Mesendoderm (in vitro differentiated cells): Measurements from ENCODE around the gene TNPO2.

Experiments used
- DNase-seq: peaks from one replicate; pipeline ENCODE4 v3.0.0; 2013
- H2AK5ac ChIP-seq: 2 replicates; pipeline ENCODE4 v1.6.1; 2013; ENCODE audit warnings: low read length, inconsistent platforms
- H2BK120ac ChIP-seq: 2 replicates; pipeline ENCODE4 v1.6.1; 2013; ENCODE audit warnings: low read depth, mild to moderate bottlenecking, low read length, moderate library complexity, mixed read lengths
- H2BK15ac ChIP-seq: replicated peaks from 2 replicates; pipeline ENCODE4 v1.6.1; 2013; ENCODE audit warnings: low read depth, mild to moderate bottlenecking, moderate library complexity
- H2BK5ac ChIP-seq: 2 replicates; pipeline ENCODE4 v1.6.1; 2013; ENCODE audit warnings: low read length, inconsistent platforms
- H3K18ac ChIP-seq: 2 replicates; pipeline ENCODE4 v1.6.1; 2013; ENCODE audit warnings: mild to moderate bottlenecking, low read length, mixed read lengths
- H3K23ac ChIP-seq: one replicate; pipeline ENCODE4 v1.6.1; 2013; ENCODE audit warnings: low read length
- H3K27ac ChIP-seq: 2 replicates; pipeline ENCODE4 v1.5.1; 2013; ENCODE audit warnings: low read depth, mild to moderate bottlenecking, inconsistent platforms, low read length, moderate library complexity
- H3K27me3 ChIP-seq: 2 replicates; pipeline ENCODE4 v1.6.1; 2013; ENCODE audit warnings: low read length, control low read depth, mild to moderate bottlenecking, inconsistent platforms; ENCODE audit not compliant: insufficient read depth, poor library complexity
- H3K36me3 ChIP-seq: 2 replicates; pipeline ENCODE4 v1.6.1; 2013; ENCODE audit warnings: low read length, inconsistent platforms; ENCODE audit not compliant: control insufficient read depth, insufficient read depth
- H3K4ac ChIP-seq: one replicate; pipeline ENCODE4 v1.6.1; 2013; ENCODE audit warnings: low read depth, mild to moderate bottlenecking, low read length, moderate library complexity
- H3K4me1 ChIP-seq: 2 replicates; pipeline ENCODE4 v1.6.1; 2013; ENCODE audit warnings: low read depth, low read length, inconsistent platforms; ENCODE audit not compliant: control insufficient read depth
- H3K4me2 ChIP-seq: 2 replicates; pipeline ENCODE4 v1.6.1; 2013; ENCODE audit warnings: low read length
- H3K4me3 ChIP-seq: 2 replicates; pipeline ENCODE4 v1.5.1; 2013; ENCODE audit warnings: mild to moderate bottlenecking, low read length
- H3K56ac ChIP-seq: one replicate; pipeline ENCODE4 v1.6.1; 2013; ENCODE audit warnings: low read length
- H3K79me1 ChIP-seq: 2 replicates; pipeline ENCODE4 v1.6.1; 2013; ENCODE audit warnings: low read length, inconsistent platforms
- H3K79me2 ChIP-seq: 2 replicates; pipeline ENCODE4 v1.6.1; 2013; ENCODE audit warnings: mild to moderate bottlenecking, low read length; ENCODE audit not compliant: control insufficient read depth, insufficient read depth
- H3K9ac ChIP-seq: 2 replicates; pipeline ENCODE4 v1.6.1; 2013; ENCODE audit warnings: low read length, inconsistent platforms
- H4K5ac ChIP-seq: one replicate; pipeline ENCODE4 v1.6.1; 2013; ENCODE audit warnings: low read length
- H4K8ac ChIP-seq: one replicate; pipeline ENCODE4 v1.6.1; 2013; ENCODE audit warnings: low read depth, mild to moderate bottlenecking, control low read depth, low read length, moderate library complexity
- WGBS: extraction: QIAGEN DNeasy Blood & Tissue Kit; methylation state at CpG from one replicate; pipeline ENCODE4 v1.1.7; 2013; ENCODE audit warnings: low lambda C conversion rate, missing lambda C conversion rate; ENCODE audit not compliant: insufficient coverage; ENCODE audit errors: extremely low coverage; 5-methylcytosine and 5-hydroxymethylcytosine counted together

The TNPO2 gene

DNA sequence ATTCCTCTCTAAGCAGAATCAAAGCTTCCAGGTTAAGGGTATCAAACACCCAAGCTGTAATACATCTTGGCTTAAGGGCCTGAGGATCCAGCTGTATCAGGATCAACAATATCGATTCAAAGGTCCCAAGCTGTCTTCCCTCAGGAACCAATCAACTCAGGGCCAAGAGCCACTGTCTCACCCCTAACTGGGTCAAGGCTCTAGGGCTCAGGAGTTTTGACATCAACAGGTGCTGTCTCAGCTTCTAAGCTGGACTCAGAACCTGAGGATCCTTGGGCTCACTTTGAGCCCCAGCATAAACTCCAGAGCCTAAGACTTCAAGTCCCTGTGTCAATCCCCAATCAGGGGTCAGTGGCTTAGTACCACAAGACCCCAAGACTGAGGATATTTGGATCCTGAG is 28.2 kb downstream of the TNPO2 start:
- no peak overlapping the region for H3K23ac ChIP-seq
- H3K79me2 ChIP-seq = no peaks in the 10 kb centered on the region
- H3K27ac ChIP-seq = no peak overlapping the region
- no peak overlapping the region for H3K18ac ChIP-seq
- H2BK5ac ChIP-seq = no peak overlapping the region
- no peak overlapping the region for H2AK5ac ChIP-seq
- no peaks in the 10 kb centered on the region for H3K27me3 ChIP-seq
- H3K9ac ChIP-seq = peak overlapping the region; percentile 32
- no peak overlapping the region for H4K8ac ChIP-seq
- no peak for DNase-seq
- H3K36me3 ChIP-seq = no peaks in the 10 kb centered on the region
- WGBS = no CpG with 5 or more reads among the region's 1 CpG
- peak overlapping the region; percentile 88 for H3K56ac ChIP-seq
- no peak overlapping the region for H3K4ac ChIP-seq
- H3K4me1 ChIP-seq = no peaks in the 10 kb centered on the region
- H2BK15ac ChIP-seq = no peak overlapping the region
- H3K4me3 ChIP-seq = no peak overlapping the region
- H3K4me2 ChIP-seq = peak overlapping the region; percentile 14
- no peak overlapping the region for H4K5ac ChIP-seq
- H3K79me1 ChIP-seq = no peaks in the 10 kb centered on the region
- H2BK120ac ChIP-seq = no peak overlapping the region

GRCh38 chr19:12695096-12695495 is 28.6 kb downstream of the TNPO2 start:
- Histone ChIP-seq H3K4me3 (no peak overlapping the region), H2BK120ac (no peak overlapping the region), H2BK5ac (no peak overlapping the region), H3K27ac (no peak overlapping the region), H3K36me3 (no peaks in the 10 kb centered on the region), H3K56ac (no peak overlapping the region), H3K4ac (no peak overlapping the region), H4K5ac (no peak overlapping the region), H3K4me1 (no peaks in the 10 kb centered on the region), H3K27me3 (no peaks in the 10 kb centered on the region), H3K79me1 (no peaks in the 10 kb centered on the region), H2BK15ac (no peak overlapping the region), H3K23ac (no peak overlapping the region), H3K4me2 (no peak overlapping the region), H3K79me2 (no peaks in the 10 kb centered on the region), H3K18ac (no peak overlapping the region), H3K9ac (no peak overlapping the region), H2AK5ac (no peak overlapping the region), H4K8ac (no peak overlapping the region)
- DNase-seq = no peak
- WGBS = no CpG with 5 or more reads among the region's 2 CpGs

- H3K4me3 ChIP-seq = no peak overlapping the region
- H4K5ac ChIP-seq = no peak overlapping the region
- no peak overlapping the region for H2AK5ac ChIP-seq
- H3K4ac ChIP-seq = no peak overlapping the region
- no peaks in the 10 kb centered on the region for H3K79me1 ChIP-seq
- no peaks in the 10 kb centered on the region for H3K36me3 ChIP-seq
- H3K4me1 ChIP-seq = no peaks in the 10 kb centered on the region
- no peak overlapping the region for H2BK15ac ChIP-seq
- no peak overlapping the region for H3K4me2 ChIP-seq
- H3K18ac ChIP-seq = no peak overlapping the region
- no peaks in the 10 kb centered on the region for H3K27me3 ChIP-seq
- H3K23ac ChIP-seq = no peak overlapping the region
- no peak overlapping the region for H4K8ac ChIP-seq
- H2BK120ac ChIP-seq = no peak overlapping the region
- no peak overlapping the region for H3K9ac ChIP-seq
- WGBS = no CpG with 5 or more reads among the region's 16 CpGs
- H3K56ac ChIP-seq = no peak overlapping the region
- no peaks in the 10 kb centered on the region for H3K79me2 ChIP-seq
- DNase-seq = no peak
- H3K27ac ChIP-seq = no peak overlapping the region
- H2BK5ac ChIP-seq = no peak overlapping the region
These were observed 29.1 kb downstream of the TNPO2 start for GRCh38 chr19:12694641-12695040.

DNA sequence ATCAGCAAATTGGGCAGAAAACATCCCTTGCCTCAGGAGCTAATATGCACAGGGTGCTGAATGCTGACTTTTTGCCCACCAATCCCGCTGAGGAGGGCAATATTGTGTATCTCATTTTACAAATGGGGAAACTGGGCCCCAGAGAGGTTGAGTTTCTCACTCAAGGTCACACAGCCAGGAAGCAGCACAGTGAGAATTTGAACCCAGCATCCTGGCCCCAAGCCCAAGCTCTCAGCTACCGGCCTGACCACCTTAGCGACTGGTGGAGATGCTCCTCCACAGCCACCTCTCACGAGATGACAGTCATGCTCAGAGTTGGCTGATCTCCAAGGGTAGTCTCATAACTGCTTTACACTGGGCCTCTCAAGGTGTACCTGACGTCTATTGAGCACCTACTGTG is 30.8 kb downstream of the TNPO2 start:
- no peak overlapping the region for H4K8ac ChIP-seq
- no peak overlapping the region for H3K56ac ChIP-seq
- no peaks in the 10 kb centered on the region for H3K79me1 ChIP-seq
- H3K4ac ChIP-seq = no peak overlapping the region
- H3K18ac ChIP-seq = no peak overlapping the region
- H3K27me3 ChIP-seq = no peaks in the 10 kb centered on the region
- no peak for DNase-seq
- no peak overlapping the region for H3K4me3 ChIP-seq
- no peak overlapping the region for H2AK5ac ChIP-seq
- no peaks in the 10 kb centered on the region for H3K4me1 ChIP-seq
- no peaks in the 10 kb centered on the region for H3K36me3 ChIP-seq
- H4K5ac ChIP-seq = no peak overlapping the region
- H3K4me2 ChIP-seq = no peak overlapping the region
- WGBS = no CpG with 5 or more reads among the region's 5 CpGs
- no peak overlapping the region for H2BK5ac ChIP-seq
- H2BK120ac ChIP-seq = no peak overlapping the region
- H3K23ac ChIP-seq = no peak overlapping the region
- H3K9ac ChIP-seq = no peak overlapping the region
- no peak overlapping the region for H3K27ac ChIP-seq
- H2BK15ac ChIP-seq = no peak overlapping the region
- no peaks in the 10 kb centered on the region for H3K79me2 ChIP-seq

DNA sequence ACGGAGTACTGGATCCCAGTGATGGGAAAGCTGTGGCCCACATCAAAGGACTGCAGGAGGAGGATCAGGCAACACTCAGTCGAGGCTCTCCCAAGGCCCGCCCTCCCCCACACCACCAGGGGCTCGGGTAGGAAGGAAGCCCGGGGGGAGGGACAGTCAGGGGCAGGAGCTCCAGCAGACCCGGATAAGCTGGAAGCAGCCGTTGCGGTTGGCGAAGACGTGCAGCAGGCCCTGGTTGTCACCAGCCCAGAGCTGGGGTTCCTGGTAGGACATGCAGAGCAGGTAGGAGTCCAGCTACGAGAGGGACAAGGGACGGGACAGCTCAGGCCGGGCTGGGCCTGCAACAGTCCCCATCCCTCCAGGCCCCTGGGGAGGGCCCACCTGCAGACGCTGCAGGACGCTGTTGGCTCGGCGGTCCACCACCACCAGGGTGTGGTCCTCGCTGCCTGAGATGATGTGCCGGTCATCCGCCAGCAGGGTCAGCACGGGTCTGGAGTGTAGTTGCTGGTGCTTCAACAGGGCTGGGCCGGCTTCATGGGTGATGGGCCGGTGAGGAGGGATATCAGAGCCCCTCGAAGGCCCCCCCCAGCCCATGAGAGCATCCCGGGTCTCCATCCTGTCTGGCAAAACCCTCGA is 34.0 kb downstream of the TNPO2 start:
- H3K9ac ChIP-seq = no peak overlapping the region
- DNase-seq = no peak
- no peaks in the 10 kb centered on the region for H3K36me3 ChIP-seq
- H4K5ac ChIP-seq = no peak overlapping the region
- H3K4me1 ChIP-seq = no peaks in the 10 kb centered on the region
- H2BK120ac ChIP-seq = no peak overlapping the region
- no peaks in the 10 kb centered on the region for H3K79me1 ChIP-seq
- H3K4ac ChIP-seq = no peak overlapping the region
- H2BK15ac ChIP-seq = no peak overlapping the region
- H2AK5ac ChIP-seq = no peak overlapping the region
- H3K23ac ChIP-seq = no peak overlapping the region
- no peak overlapping the region for H2BK5ac ChIP-seq
- no peak overlapping the region for H3K27ac ChIP-seq
- H3K79me2 ChIP-seq = no peaks in the 10 kb centered on the region
- no peak overlapping the region for H3K18ac ChIP-seq
- WGBS = no CpG with 5 or more reads among the region's 26 CpGs
- no peak overlapping the region for H4K8ac ChIP-seq
- no peak overlapping the region for H3K4me3 ChIP-seq
- H3K27me3 ChIP-seq = no peaks in the 10 kb centered on the region
- no peak overlapping the region for H3K4me2 ChIP-seq
- H3K56ac ChIP-seq = no peak overlapping the region

DNA sequence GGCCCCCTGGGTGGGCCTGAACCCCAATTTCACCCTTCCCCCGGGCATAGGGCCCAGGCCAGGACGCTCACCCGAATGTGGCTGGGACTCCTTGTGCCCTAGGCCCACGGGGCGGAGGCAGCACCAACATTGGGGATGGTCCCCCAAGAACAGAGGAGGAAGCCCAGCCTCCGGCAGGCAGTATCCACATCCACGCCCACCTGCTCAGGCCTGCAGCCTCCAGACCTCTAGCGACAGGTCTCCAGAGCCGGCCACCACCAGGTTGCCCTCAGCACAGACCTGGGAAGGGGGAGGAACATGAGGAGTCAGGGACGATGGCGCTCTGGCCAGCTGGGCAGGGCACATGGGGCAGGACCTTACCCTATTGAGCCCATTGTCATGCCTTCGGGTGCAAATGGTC is 34.7 kb downstream of the TNPO2 start:
- Histone ChIP-seq H3K56ac (no peak overlapping the region), H4K5ac (no peak overlapping the region), H2BK5ac (no peak overlapping the region), H3K4ac (no peak overlapping the region), H3K36me3 (no peaks in the 10 kb centered on the region), H2AK5ac (no peak overlapping the region), H3K23ac (no peak overlapping the region), H4K8ac (no peak overlapping the region), H3K18ac (no peak overlapping the region), H3K79me2 (no peaks in the 10 kb centered on the region), H3K27me3 (no peaks in the 10 kb centered on the region), H3K27ac (no peak overlapping the region), H3K4me3 (no peak overlapping the region), H3K4me2 (no peak overlapping the region), H2BK120ac (no peak overlapping the region), H3K9ac (no peak overlapping the region), H2BK15ac (no peak overlapping the region), H3K4me1 (no peaks in the 10 kb centered on the region), H3K79me1 (no peaks in the 10 kb centered on the region)
- no peak for DNase-seq
- no CpG with 5 or more reads among the region's 12 CpGs for WGBS
